Islet of Langerhans (tissue), 1 donor: ENCODE data around the gene APBB2.
"Not testable (repeated sequence)": the region's sequence is repeated elsewhere in the genome, so short reads cannot be mapped to it uniquely, and the experiment has no call there.

Experiments
- FAIRE-seq: peaks from one replicate; lab custom pipeline; 2011; peaks lifted over from hg19 to GRCh38; lab: Jason Lieb, UNC

APBB2 gene

GRCh38 chr4:41060352-41061334, 153.7 kb downstream of the APBB2 start:
- FAIRE-seq, result no peak

GRCh38 chr4:41059411-41059810, 154.9 kb downstream of the APBB2 start:
- not testable (repeated sequence) for FAIRE-seq

- FAIRE-seq, result no peak
Observed at GRCh38 chr4:41058426-41058825, 155.9 kb downstream of the APBB2 start.

GRCh38 chr4:41057467-41057866, 156.9 kb downstream of the APBB2 start:
- FAIRE-seq, result no peak

- FAIRE-seq, result no peak
Observed at GRCh38 chr4:41052287-41052686, 162.1 kb downstream of the APBB2 start.

- no peak for FAIRE-seq
Observed at GRCh38 chr4:41050880-41051775, 163.2 kb downstream of the APBB2 start.

GRCh38 chr4:41050116-41050515, 164.2 kb downstream of the APBB2 start:
- FAIRE-seq, result no peak

- not testable (repeated sequence) for FAIRE-seq
Observed at GRCh38 chr4:41049176-41049575, 165.2 kb downstream of the APBB2 start.

GRCh38 chr4:41044791-41045190, 169.6 kb downstream of the APBB2 start:
- FAIRE-seq, result no peak

- no peak for FAIRE-seq
Observed at GRCh38 chr4:41044165-41044564, 170.2 kb downstream of the APBB2 start.

- no peak for FAIRE-seq
Observed at GRCh38 chr4:41043465-41043864, 170.9 kb downstream of the APBB2 start.

GRCh38 chr4:41041551-41041950, 172.8 kb downstream of the APBB2 start:
- no peak for FAIRE-seq

GRCh38 chr4:41039317-41039716, 175.0 kb downstream of the APBB2 start:
- FAIRE-seq, result no peak

- no peak for FAIRE-seq
Observed at GRCh38 chr4:41038304-41038703, 176.0 kb downstream of the APBB2 start.

GRCh38 chr4:41029098-41029497, 185.2 kb downstream of the APBB2 start:
- FAIRE-seq, result no peak

- FAIRE-seq, result no peak
Observed at GRCh38 chr4:41028392-41029076, 185.8 kb downstream of the APBB2 start.

GRCh38 chr4:41026971-41027370, 187.4 kb downstream of the APBB2 start:
- no peak for FAIRE-seq

GRCh38 chr4:41025824-41026223, 188.5 kb downstream of the APBB2 start:
- no peak for FAIRE-seq

- no peak for FAIRE-seq
Observed at GRCh38 chr4:41024556-41025491, 189.5 kb downstream of the APBB2 start.

- no peak for FAIRE-seq
Observed at GRCh38 chr4:41022116-41022515, 192.2 kb downstream of the APBB2 start.

GRCh38 chr4:41015016-41015675, 199.2 kb downstream of the APBB2 start:
- FAIRE-seq, result no peak
